Measurements from ENCODE around the gene B3GALT6.

DNA sequence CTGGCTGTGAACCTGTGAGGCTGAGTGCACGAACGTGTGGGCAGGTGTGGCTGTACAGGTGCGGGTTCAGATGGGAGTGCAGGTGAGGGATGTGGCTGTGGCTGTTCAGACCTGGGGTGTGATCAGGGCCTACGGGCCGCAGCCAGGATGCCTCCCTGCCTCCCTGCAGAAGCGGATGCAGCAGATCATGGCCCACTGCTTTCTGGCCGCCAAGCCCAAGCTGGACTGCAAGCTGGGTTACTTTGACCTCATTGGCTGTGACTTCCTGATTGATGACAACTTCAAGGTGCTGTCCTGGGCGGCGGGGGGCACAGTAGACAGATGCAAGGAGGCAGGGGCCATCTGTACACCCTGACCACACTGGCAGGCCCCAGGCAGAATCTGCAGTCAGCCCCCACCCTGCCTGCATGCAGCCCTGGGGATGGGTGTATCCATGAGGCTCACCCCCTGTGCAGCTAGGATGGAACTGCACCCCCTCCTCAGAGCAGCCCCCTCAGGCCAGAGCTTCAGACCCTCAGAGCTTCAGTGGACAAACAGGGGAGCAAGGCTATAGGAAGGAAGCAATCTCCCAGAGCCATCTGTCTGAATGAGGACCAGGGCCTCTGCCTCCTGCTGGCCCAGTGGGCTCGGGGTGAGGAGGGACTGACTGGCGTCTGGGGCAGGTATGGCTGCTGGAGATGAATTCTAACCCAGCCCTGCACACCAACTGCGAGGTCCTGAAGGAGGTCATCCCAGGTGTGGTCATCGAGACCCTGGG, 35.4 kb upstream of the B3GALT6 start:
- no peak for TF ChIP-seq POLR2A (IDR thresholded peaks at IDR 0.05)
- TF ChIP-seq, protein P1, sequence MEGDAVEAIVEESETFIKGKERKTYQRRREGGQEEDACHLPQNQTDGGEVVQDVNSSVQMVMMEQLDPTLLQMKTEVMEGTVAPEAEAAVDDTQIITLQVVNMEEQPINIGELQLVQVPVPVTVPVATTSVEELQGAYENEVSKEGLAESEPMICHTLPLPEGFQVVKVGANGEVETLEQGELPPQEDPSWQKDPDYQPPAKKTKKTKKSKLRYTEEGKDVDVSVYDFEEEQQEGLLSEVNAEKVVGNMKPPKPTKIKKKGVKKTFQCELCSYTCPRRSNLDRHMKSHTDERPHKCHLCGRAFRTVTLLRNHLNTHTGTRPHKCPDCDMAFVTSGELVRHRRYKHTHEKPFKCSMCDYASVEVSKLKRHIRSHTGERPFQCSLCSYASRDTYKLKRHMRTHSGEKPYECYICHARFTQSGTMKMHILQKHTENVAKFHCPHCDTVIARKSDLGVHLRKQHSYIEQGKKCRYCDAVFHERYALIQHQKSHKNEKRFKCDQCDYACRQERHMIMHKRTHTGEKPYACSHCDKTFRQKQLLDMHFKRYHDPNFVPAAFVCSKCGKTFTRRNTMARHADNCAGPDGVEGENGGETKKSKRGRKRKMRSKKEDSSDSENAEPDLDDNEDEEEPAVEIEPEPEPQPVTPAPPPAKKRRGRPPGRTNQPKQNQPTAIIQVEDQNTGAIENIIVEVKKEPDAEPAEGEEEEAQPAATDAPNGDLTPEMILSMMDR (IDR thresholded peaks at IDR 0.05), result no peak

All from body of pancreas (tissue), 4 donors.